K562 (cell line): ENCODE measurements around the gene NSMCE1. TPM values are rescaled to one million over a fixed set of nuclear protein-coding genes. Genes with fewer than 3 reads are reported as not detected.

Source experiments
- BRF1 ChIP-seq: IDR thresholded peaks from 3 replicates; pipeline ENCODE4 v1.6.1; 2011; ENCODE audit warnings: borderline replicate concordance, mild to moderate bottlenecking; ENCODE audit not compliant: insufficient read length; ENCODE audit errors: extremely low read depth
- CBFA2T3 ChIP-seq: fragments of 450-650 bp; IDR thresholded peaks from 2 replicates; pipeline ENCODE4 v1.6.1; 2017
- ETV1 ChIP-seq: fragments of 450-650 bp; conservative IDR thresholded peaks from 2 replicates; pipeline ENCODE4 v1.6.1; 2016; ENCODE audit warnings: missing genetic modification characterization, control low read depth, low read depth, missing compliant biosample characterization
- IRF1 ChIP-seq: sonication (generic); formaldehyde crosslinking; IDR thresholded peaks from 2 replicates; pipeline ENCODE4 v1.8.0; 2022; ENCODE audit warnings: missing genetic modification reagents, mild to moderate bottlenecking, borderline replicate concordance
- LARP7 ChIP-seq: fragments of 450-650 bp; IDR thresholded peaks from 2 replicates; pipeline ENCODE4 v1.6.1; 2016
- MBD1 ChIP-seq: fragments of 250-450 bp; sonication (Bioruptor Pico); IDR thresholded peaks from 2 replicates; pipeline ENCODE4 v1.8.0; 2022; ENCODE audit warnings: inconsistent platforms
- POLR2B ChIP-seq: fragments of 450-650 bp; IDR thresholded peaks from 2 replicates; pipeline ENCODE4 v1.6.1; 2018; ENCODE audit warnings: low read depth; ENCODE audit not compliant: partially characterized antibody
- SIN3A ChIP-seq, 2 experiments: fragments of 150-350 bp in 1 of 2; IDR thresholded peaks; 2 replicates each; pipeline ENCODE4 v1.6.1; 2011 to 2016; ENCODE audit warnings: borderline replicate concordance in 2 of 2, low read depth in 2 of 2, low read length in 2 of 2, mild to moderate bottlenecking in 2 of 2, moderate library complexity in 2 of 2; ENCODE audit not compliant: control insufficient read depth in 1 of 2
- TBL1XR1 ChIP-seq, 2 experiments: IDR thresholded peaks; 2 replicates each; pipeline ENCODE4 v1.6.1; 2012; ENCODE audit warnings: improper control_type of control experiment in 2 of 2, low read length in 2 of 2, mild to moderate bottlenecking in 1 of 2
- THAP7 ChIP-seq: fragments of 250-450 bp; sonication (Bioruptor Pico); IDR thresholded peaks from 2 replicates; pipeline ENCODE4 v1.5.0; 2021
- ZFP1 ChIP-seq: fragments of 450-650 bp; formaldehyde crosslinking; IDR thresholded peaks from 2 replicates; pipeline ENCODE4 v1.4.0; 2020; ENCODE audit warnings: mild to moderate bottlenecking, mixed read lengths
- ZNF311 ChIP-seq: fragments of 250-450 bp; sonication (Bioruptor Pico); IDR thresholded peaks from 2 replicates; pipeline ENCODE4 v1.4.0; 2020; ENCODE audit warnings: mild to moderate bottlenecking, moderate library complexity
- polyA plus RNA-seq, 8 experiments: library from polyadenylated mRNA; depleted of rRNA in 4 of 8; stranded (reverse) in 5 of 8; unstranded in 3 of 8; fragments of >200 nt; fragmentation: Nextera tagmentation in 2 of 8; fragmentation: Illumina TruSeq in 1 of 8; extraction: Ambion mirVana in 2 of 8; extraction: Trizol in 1 of 8; gene quantifications; 2 replicates each; pipeline versions ENCODE4 v1.2.1 to v1.2.3, GENCODE V29; 2011 to 2014; ENCODE audit warnings: inconsistent platforms in 1 of 8, missing spikeins in 1 of 8
- total RNA-seq, 7 experiments: library from RNA; depleted of rRNA in 6 of 7; stranded (reverse); fragments of >200 nt in 6 of 7; fragmentation: Illumina TruSeq in 2 of 7; extraction: Trizol in 2 of 7; gene quantifications; 2 replicates each; pipeline versions ENCODE4 v1.2.1 to v1.2.3, GENCODE V29; 2011 to 2021; ENCODE audit warnings: low replicate concordance in 1 of 7
- TF ChIP-seq, protein P1 (sequence below): fragments of 200-600 bp; sonication (generic); IDR thresholded peaks from one replicate; pipeline ENCODE4 v1.6.1; 2012; ENCODE audit warnings: mild to moderate bottlenecking, low read depth, low read length, inconsistent platforms

The NSMCE1 gene
- total and polyA plus RNA-seq, 9 of the 15 experiments (the other 6 are each of a cell fraction or from before 2014, with no cell fraction given): 52.1 to 163 (median 61.5) TPM

DNA sequence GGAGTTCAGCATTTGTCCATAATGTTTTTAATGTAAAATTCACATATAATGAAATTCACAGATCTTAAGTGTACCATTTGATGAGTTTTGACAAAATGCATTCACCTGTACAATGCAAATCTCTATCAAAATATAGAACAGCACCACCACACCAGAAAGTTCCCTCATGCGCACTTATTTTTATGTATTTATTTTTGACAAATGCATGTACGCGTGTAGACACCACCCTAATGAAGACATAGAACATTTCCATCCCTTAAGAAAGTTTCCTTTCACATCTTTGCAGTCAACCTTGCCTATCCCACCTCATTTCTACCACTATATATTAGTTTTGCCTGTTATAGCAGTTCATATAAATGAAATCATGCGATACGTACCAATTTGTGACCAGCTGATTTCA, 29.6 kb upstream of the NSMCE1 start (continued):
- TF ChIP-seq, protein P1, sequence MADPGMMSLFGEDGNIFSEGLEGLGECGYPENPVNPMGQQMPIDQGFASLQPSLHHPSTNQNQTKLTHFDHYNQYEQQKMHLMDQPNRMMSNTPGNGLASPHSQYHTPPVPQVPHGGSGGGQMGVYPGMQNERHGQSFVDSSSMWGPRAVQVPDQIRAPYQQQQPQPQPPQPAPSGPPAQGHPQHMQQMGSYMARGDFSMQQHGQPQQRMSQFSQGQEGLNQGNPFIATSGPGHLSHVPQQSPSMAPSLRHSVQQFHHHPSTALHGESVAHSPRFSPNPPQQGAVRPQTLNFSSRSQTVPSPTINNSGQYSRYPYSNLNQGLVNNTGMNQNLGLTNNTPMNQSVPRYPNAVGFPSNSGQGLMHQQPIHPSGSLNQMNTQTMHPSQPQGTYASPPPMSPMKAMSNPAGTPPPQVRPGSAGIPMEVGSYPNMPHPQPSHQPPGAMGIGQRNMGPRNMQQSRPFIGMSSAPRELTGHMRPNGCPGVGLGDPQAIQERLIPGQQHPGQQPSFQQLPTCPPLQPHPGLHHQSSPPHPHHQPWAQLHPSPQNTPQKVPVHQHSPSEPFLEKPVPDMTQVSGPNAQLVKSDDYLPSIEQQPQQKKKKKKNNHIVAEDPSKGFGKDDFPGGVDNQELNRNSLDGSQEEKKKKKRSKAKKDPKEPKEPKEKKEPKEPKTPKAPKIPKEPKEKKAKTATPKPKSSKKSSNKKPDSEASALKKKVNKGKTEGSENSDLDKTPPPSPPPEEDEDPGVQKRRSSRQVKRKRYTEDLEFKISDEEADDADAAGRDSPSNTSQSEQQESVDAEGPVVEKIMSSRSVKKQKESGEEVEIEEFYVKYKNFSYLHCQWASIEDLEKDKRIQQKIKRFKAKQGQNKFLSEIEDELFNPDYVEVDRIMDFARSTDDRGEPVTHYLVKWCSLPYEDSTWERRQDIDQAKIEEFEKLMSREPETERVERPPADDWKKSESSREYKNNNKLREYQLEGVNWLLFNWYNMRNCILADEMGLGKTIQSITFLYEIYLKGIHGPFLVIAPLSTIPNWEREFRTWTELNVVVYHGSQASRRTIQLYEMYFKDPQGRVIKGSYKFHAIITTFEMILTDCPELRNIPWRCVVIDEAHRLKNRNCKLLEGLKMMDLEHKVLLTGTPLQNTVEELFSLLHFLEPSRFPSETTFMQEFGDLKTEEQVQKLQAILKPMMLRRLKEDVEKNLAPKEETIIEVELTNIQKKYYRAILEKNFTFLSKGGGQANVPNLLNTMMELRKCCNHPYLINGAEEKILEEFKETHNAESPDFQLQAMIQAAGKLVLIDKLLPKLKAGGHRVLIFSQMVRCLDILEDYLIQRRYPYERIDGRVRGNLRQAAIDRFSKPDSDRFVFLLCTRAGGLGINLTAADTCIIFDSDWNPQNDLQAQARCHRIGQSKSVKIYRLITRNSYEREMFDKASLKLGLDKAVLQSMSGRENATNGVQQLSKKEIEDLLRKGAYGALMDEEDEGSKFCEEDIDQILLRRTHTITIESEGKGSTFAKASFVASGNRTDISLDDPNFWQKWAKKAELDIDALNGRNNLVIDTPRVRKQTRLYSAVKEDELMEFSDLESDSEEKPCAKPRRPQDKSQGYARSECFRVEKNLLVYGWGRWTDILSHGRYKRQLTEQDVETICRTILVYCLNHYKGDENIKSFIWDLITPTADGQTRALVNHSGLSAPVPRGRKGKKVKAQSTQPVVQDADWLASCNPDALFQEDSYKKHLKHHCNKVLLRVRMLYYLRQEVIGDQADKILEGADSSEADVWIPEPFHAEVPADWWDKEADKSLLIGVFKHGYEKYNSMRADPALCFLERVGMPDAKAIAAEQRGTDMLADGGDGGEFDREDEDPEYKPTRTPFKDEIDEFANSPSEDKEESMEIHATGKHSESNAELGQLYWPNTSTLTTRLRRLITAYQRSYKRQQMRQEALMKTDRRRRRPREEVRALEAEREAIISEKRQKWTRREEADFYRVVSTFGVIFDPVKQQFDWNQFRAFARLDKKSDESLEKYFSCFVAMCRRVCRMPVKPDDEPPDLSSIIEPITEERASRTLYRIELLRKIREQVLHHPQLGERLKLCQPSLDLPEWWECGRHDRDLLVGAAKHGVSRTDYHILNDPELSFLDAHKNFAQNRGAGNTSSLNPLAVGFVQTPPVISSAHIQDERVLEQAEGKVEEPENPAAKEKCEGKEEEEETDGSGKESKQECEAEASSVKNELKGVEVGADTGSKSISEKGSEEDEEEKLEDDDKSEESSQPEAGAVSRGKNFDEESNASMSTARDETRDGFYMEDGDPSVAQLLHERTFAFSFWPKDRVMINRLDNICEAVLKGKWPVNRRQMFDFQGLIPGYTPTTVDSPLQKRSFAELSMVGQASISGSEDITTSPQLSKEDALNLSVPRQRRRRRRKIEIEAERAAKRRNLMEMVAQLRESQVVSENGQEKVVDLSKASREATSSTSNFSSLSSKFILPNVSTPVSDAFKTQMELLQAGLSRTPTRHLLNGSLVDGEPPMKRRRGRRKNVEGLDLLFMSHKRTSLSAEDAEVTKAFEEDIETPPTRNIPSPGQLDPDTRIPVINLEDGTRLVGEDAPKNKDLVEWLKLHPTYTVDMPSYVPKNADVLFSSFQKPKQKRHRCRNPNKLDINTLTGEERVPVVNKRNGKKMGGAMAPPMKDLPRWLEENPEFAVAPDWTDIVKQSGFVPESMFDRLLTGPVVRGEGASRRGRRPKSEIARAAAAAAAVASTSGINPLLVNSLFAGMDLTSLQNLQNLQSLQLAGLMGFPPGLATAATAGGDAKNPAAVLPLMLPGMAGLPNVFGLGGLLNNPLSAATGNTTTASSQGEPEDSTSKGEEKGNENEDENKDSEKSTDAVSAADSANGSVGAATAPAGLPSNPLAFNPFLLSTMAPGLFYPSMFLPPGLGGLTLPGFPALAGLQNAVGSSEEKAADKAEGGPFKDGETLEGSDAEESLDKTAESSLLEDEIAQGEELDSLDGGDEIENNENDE: no peak
- TF ChIP-seq SIN3A (IDR thresholded peaks at IDR 0.05; ENCODE audit: borderline replicate concordance in 2 of 2, control insufficient read depth in 1 of 2, low read depth in 2 of 2, low read length in 2 of 2) (no peak), CBFA2T3 (no peak), BRF1 (no peak), TBL1XR1 (IDR thresholded peaks at IDR 0.05; ENCODE audit: low read length in 2 of 2) (no peak), MBD1 (CRISPR knock-in tag) (no peak), LARP7 (no peak), ZNF311 (CRISPR knock-in tag) (no peak), THAP7 (no peak), ETV1 (no peak), POLR2B (no peak), ZFP1 (no peak), IRF1 (CRISPR knock-in tag) (no peak)
